GM23338 (cell line): ENCODE data around the gene IPO13.

Experiments
- CREB1 ChIP-seq: fragments of 250-450 bp; sonication (Bioruptor Pico); IDR thresholded peaks from 2 replicates; pipeline ENCODE4 v1.5.0; 2020; ENCODE audit warnings: low read depth, mild to moderate bottlenecking, moderate library complexity
- CTCF ChIP-seq, 2 experiments: fragments of 200-600 bp in 1 of 2; sonication (generic) in 1 of 2; conservative IDR thresholded peaks; 2 replicates each; pipeline versions ENCODE4 v1.5.1 to v1.6.1; 2016 to 2017; ENCODE audit warnings: antibody characterized with exemption in 2 of 2, low read depth in 2 of 2, mild to moderate bottlenecking in 2 of 2, moderate library complexity in 1 of 2
- EZH2 ChIP-seq: fragments of 200-600 bp; sonication (generic); IDR thresholded peaks from one replicate; pipeline ENCODE4 v1.8.0; 2017; ENCODE audit warnings: antibody characterized with exemption, mild to moderate bottlenecking, low read depth; ENCODE audit not compliant: unreplicated experiment
- POLR2AphosphoS5 ChIP-seq: IDR thresholded peaks from 2 replicates; pipeline ENCODE4 v1.6.1; 2016; ENCODE audit warnings: antibody characterized with exemption, low read depth
- ZNF114 ChIP-seq: fragments of 250-450 bp; sonication (Bioruptor Pico); IDR thresholded peaks from 2 replicates; pipeline ENCODE4 v1.5.0; 2020; ENCODE audit warnings: mild to moderate bottlenecking, moderate library complexity

GRCh38 chr1:43921022-43921421, 25.7 kb upstream of the IPO13 start:
- TF ChIP-seq CTCF (conservative IDR thresholded peaks at IDR 0.05; ENCODE audit: low read depth in 2 of 2) (peak in 1 of 2 experiments; percentile 46; a peak in 3 of 4 replicates), ZNF114 (CRISPR knock-in tag) (no peak), EZH2 (no peak), POLR2AphosphoS5 (no peak), CREB1 (CRISPR knock-in tag) (no peak)
